ENCODE results near the gene ROCK2. TPM values are rescaled to one million over a fixed set of nuclear protein-coding genes. Genes with fewer than 3 reads are reported as not detected.

Gene ROCK2
- total RNA-seq, 4 donors from 2014 or later, result 110 to 197 (median 155) TPM

- TF ChIP-seq CTCF (IDR thresholded peaks at IDR 0.05), result no peak
- no peak for ATAC-seq (ENCODE audit: low FRiP score)
These were observed 143.8 kb downstream of the ROCK2 start for GRCh38 chr2:11200651-11201050.

GRCh38 chr2:11196246-11196645, 148.2 kb downstream of the ROCK2 start:
- ATAC-seq (ENCODE audit: low FRiP score), result no peak
- no peak for DNase-seq (ENCODE audit: low spot score)
- no peak for TF ChIP-seq CTCF (IDR thresholded peaks at IDR 0.05)

More at GRCh38 chr2:11200651-11201050, 143.8 kb downstream of the ROCK2 start:
- no peak for DNase-seq (ENCODE audit: low spot score)

DNA sequence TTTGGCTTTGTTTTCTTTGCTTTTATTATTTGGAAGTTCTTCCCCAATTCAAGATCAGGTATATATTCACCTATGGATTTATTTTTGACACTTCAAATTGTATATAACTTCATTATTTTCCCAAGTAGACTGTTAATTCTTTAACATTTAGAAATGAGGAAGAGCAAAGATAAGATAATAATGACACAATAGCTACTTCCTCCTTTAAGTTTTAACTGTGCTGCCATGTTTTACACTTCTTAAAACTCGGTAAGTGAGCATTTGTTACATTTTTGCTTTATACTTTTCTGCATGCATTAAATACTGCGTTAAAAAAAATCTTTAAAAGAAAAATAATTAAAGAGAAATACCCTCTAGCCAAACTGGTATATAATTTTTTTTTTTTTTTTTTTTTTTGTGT, 156.7 kb downstream of the ROCK2 start:
- DNase-seq (ENCODE audit: low spot score) (no peak), ATAC-seq (ENCODE audit: low FRiP score) (no peak)
- TF ChIP-seq CTCF (IDR thresholded peaks at IDR 0.05), result no peak

DNA sequence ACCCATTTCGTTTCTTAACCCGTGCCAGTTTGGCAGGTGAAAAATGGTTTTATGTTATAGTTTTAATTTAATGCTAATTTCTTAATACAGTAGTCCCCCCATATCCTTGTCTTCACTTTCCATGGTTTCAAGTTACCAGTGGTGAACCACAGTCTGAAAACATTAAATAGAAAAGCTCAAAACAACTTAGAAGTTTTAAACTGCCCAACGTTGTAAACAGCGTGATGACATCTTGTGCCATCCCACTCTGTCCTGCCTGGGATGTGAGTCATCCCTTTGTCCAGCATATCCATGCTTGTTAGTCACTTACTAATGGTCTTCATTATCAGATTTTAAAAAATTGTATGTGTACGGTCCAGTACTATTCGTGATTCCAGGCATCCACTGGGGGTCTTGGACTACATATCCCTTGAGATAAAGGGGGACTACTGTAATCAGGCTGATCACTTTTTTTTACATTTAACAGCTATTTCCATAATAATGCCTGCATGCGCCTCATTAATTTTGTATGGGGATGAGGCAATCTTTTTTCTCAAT, 157.3 kb downstream of the ROCK2 start:
- no peak for DNase-seq (ENCODE audit: low spot score)
- no peak for ATAC-seq (ENCODE audit: low FRiP score)
- TF ChIP-seq CTCF (IDR thresholded peaks at IDR 0.05), result no peak

DNA sequence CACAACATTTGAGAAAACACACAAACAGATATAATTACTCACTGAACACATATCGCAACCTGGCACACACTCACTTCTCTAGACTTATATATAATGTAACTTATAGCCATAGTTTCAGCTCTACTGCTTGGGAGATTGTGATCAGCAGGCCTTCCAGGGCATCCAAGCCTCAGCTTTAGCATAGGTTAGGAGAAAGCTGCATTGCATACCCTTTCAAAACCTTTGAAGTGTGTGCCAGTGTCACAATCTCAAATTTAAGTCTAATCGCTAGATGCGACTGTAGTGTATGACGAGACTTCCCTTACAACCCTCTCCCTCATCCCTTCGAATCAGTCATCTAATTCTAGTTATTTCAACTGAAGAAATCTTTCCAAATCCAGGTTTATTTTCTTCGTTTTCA, 158.3 kb downstream of the ROCK2 start:
- no peak for ATAC-seq (ENCODE audit: low FRiP score)
- no peak for TF ChIP-seq CTCF (IDR thresholded peaks at IDR 0.05)

GRCh38 chr2:11182951-11183350, 161.5 kb downstream of the ROCK2 start:
- no peak for TF ChIP-seq CTCF (IDR thresholded peaks at IDR 0.05)
- DNase-seq (ENCODE audit: low spot score) (no peak), ATAC-seq (ENCODE audit: low FRiP score) (no peak)

More for the DNA sequence above, 158.3 kb downstream of the ROCK2 start:
- DNase-seq (ENCODE audit: low spot score), result no peak

GRCh38 chr2:11180653-11181052, 163.8 kb downstream of the ROCK2 start:
- ATAC-seq (ENCODE audit: low FRiP score) (no peak), DNase-seq (ENCODE audit: low spot score) (no peak)
- TF ChIP-seq CTCF (IDR thresholded peaks at IDR 0.05), result no peak

All from omental fat pad (tissue), 4 donors.